Measurements from ENCODE around the gene GLT6D1. TPM values are rescaled to one million over a fixed set of nuclear protein-coding genes. Genes with fewer than 3 reads are reported as not detected.

The GLT6D1 gene
- total and polyA plus RNA-seq, 2 of the 4 experiments (the other 2 are of a cell fraction), result not detected

DNA sequence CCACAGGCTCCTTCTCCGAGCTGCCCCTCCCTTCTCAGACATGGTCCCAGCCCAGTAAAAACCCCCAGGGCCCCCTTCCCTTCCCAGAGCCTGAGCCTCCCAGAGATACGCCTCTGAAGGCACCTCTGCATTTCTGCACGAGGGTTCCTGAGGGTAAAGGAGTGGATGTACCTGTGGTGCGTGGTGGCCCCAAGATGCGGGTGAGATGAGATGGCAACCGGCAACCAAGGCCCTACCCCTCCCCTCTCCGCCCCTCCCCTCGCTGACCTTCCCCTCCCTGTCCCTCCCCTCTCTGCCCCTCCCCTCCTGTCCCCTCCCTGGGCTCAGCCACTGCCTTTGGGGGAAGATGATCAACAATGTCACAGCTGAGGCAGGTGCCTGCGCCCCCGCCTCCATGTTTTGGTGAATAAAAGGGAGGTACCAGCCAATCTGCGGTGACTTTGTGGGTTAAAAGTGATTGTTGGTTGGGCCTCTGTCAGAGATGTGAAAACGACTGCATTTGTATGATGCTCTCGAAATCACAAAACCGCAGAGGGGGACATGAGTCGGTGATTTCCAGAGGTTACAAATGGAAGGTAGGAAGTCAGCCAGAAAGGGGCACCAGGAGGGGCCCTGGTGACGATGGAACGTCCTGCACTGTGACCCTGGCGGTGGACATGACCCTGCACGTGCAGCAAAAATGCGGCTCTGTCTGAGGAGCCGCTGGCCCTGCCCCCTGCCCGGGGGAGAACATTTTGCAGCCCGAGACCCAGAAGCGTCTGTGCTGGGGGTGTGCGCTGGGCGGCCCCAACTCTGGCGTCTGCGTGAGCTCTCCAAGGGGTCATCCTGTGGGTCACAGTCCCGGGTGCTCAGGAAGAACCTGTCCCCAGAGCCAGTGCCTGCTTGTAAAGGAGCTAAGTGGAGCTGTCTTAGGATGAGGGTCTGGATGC is 27.5 kb upstream of the GLT6D1 start:
- Histone ChIP-seq H3K4me2 (ENCODE audit: low read depth, low read length) (no peak overlapping the region), H3K9me3 (ENCODE audit: control insufficient read depth, insufficient read depth, low read length) (peaks cover 3% of the 10 kb centered on the region; the same call in 1 of the 2 replicates), H4K8ac (ENCODE audit: low read depth in 2 of 2, low read length in 2 of 2) (no peak overlapping the region), H3K79me1 (ENCODE audit: low read depth in 1 of 2, low read length in 2 of 2) (no peaks in the 10 kb centered on the region), H3K14ac (replicated peaks; ENCODE audit: low read depth, low read length) (no peak overlapping the region), H3K56ac (ENCODE audit: extremely low read depth, insufficient read depth, low read length) (no peak overlapping the region), H3K4me1 (ENCODE audit: control insufficient read depth, insufficient read depth, low read length) (no peaks in the 10 kb centered on the region), H2BK120ac (ENCODE audit: low read depth, low read length) (no peak overlapping the region), H3K9me1 (ENCODE audit: insufficient read depth, low read length) (no peaks in the 10 kb centered on the region), H3K18ac (ENCODE audit: low read depth, low read length) (no peak overlapping the region), H3K23ac (ENCODE audit: low read depth, low read length) (no peak overlapping the region), H3K27me3 (ENCODE audit: control insufficient read depth, insufficient read depth, low read length) (no peaks in the 10 kb centered on the region), H3K27ac (ENCODE audit: insufficient read depth, low read length) (no peak overlapping the region), H4K91ac (ENCODE audit: insufficient read depth, low read depth, low read length) (no peak overlapping the region), H2BK20ac (ENCODE audit: low read depth, low read length) (no peak overlapping the region), H2BK15ac (ENCODE audit: low read depth, low read length) (no peak overlapping the region), H4K5ac (ENCODE audit: low read depth, low read length) (no peak overlapping the region), H3K4ac (ENCODE audit: low read depth, low read length) (no peak overlapping the region), H2AFZ (replicated peaks; ENCODE audit: low read length, poor library complexity) (no peak overlapping the region), H2BK5ac (ENCODE audit: low read depth, low read length, poor library complexity, severe bottlenecking) (no peak overlapping the region), H2AK9ac (replicated peaks; ENCODE audit: low read depth, low read length, poor library complexity) (no peak overlapping the region), H3K36me3 (ENCODE audit: control insufficient read depth, insufficient read depth, low read length) (no peaks in the 10 kb centered on the region), H2AK5ac (ENCODE audit: low read depth, low read length) (no peak overlapping the region), H3K9ac (ENCODE audit: low read depth, low read length) (no peak overlapping the region), H3K4me3 (ENCODE audit: insufficient read depth, low read depth, low read length) (no peak overlapping the region), H4K20me1 (ENCODE audit: insufficient read depth, low read length) (no peaks in the 10 kb centered on the region)
- dilution Hi-C loops (cut with HindIII; ENCODE audit: low sequenced_read_pairs, unreplicated experiment) (no loop called here), intact Hi-C loops (cut with micrococcal nuclease) (no loop called here), in situ Hi-C loops (cut with MboI; ENCODE audit: low sequenced_read_pairs) (no loop called here)
- ATAC-seq (ENCODE audit: low read depth), result no peak
- WGBS, 2 experiments (ENCODE audit: extremely low coverage in 2 of 2, insufficient read length in 1 of 2), result 30% methylated on average over 6 of the region's 29 CpGs; no CpG with 5 or more reads in 1 of the 2 experiments
- DNase-seq, result no peak
- ChIA-PET POLR2A (ENCODE audit: unreplicated experiment) (no interaction called here), CTCF (no interaction called here)
- TF ChIP-seq, protein P1, sequence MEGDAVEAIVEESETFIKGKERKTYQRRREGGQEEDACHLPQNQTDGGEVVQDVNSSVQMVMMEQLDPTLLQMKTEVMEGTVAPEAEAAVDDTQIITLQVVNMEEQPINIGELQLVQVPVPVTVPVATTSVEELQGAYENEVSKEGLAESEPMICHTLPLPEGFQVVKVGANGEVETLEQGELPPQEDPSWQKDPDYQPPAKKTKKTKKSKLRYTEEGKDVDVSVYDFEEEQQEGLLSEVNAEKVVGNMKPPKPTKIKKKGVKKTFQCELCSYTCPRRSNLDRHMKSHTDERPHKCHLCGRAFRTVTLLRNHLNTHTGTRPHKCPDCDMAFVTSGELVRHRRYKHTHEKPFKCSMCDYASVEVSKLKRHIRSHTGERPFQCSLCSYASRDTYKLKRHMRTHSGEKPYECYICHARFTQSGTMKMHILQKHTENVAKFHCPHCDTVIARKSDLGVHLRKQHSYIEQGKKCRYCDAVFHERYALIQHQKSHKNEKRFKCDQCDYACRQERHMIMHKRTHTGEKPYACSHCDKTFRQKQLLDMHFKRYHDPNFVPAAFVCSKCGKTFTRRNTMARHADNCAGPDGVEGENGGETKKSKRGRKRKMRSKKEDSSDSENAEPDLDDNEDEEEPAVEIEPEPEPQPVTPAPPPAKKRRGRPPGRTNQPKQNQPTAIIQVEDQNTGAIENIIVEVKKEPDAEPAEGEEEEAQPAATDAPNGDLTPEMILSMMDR (conservative IDR thresholded peaks at IDR 0.05; ENCODE audit: low read depth, low read length), result no peak
- TF ChIP-seq BHLHE40 (IDR thresholded peaks at IDR 0.05; ENCODE audit: low read depth, low read length), result no peak
- no peak for TF ChIP-seq RCOR1 (IDR thresholded peaks at IDR 0.05; ENCODE audit: insufficient replicate concordance, low read length)
- BruUV-seq (replicated peaks), result no TSS peak

Measured in IMR-90 (cell line).